ENCODE data around the gene ALG8. TPM values are rescaled to one million over a fixed set of nuclear protein-coding genes. Genes with fewer than 3 reads are reported as not detected.

ALG8 gene
- polyA plus RNA-seq, 1 of the 3 experiments (the other 2 are of a cell fraction): 42.0 TPM

DNA sequence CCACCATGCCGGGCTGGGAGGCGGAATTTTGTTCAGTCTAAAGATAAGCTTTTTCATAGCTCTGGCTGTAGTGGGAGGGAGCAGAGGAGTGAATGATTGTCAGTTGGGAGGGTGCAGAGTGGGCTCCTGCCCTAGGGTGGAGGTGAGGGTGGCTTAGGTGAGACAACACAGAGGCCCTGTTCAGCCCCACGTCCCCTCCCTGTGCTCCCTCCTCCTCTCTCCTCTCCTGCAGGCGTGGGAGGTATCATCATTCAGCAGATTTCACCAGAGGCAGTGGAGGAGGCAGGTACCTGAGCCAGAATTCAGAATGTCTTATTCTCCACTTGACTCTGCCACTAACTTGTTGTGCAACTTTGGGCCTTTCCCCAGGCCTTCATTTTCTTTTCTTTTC lies 77.5 kb downstream of the ALG8 start:
- Histone ChIP-seq H3K9ac (no peak overlapping the region), H3K36me3 (replicated peaks in 1 of 2; ENCODE audit: control insufficient read depth in 1 of 2, insufficient read depth in 2 of 2, low read length in 1 of 2) (no peaks in the 10 kb centered on the region), H3K9me3 (no peaks in the 10 kb centered on the region), H2AFZ (ENCODE audit: low read depth) (no peak overlapping the region), H3K27me3 (ENCODE audit: insufficient read depth) (no peaks in the 10 kb centered on the region), H3F3A (replicated peaks; ENCODE audit: insufficient read depth) (peaks cover 6% of the 10 kb centered on the region), H3K4me3 (ENCODE audit: low read depth in 2 of 2, low read length in 1 of 2) (no peak overlapping the region), H3K27ac (ENCODE audit: low read depth in 2 of 2, low read length in 1 of 2) (no peak overlapping the region), H3K4me1 (ENCODE audit: control insufficient read depth in 1 of 2, insufficient read depth in 2 of 2, low read depth in 1 of 2, low read length in 1 of 2) (peaks cover 3 to 4% of the 10 kb centered on the region in 2 experiments; a peak in 2 of 4 replicates), H3K4me2 (no peak overlapping the region), H4K20me1 (ENCODE audit: insufficient read depth) (no peaks in the 10 kb centered on the region), H3K9me2 (no peaks in the 10 kb centered on the region), H3K79me2 (ENCODE audit: insufficient read depth) (no peaks in the 10 kb centered on the region; the same call in 1 of the 2 replicates)
- ChIA-PET CTCF (no interaction called here), POLR2A (no interaction called here)
- no peak for DNase-seq
- TF ChIP-seq MEF2A (IDR thresholded peaks at IDR 0.05; ENCODE audit: borderline replicate concordance, low read depth) (no peak), ELF1 (IDR thresholded peaks at IDR 0.05) (no peak), GABPA (IDR thresholded peaks at IDR 0.05; ENCODE audit: low read depth) (no peak), CHD2 (IDR thresholded peaks at IDR 0.05; ENCODE audit: low read length, partially characterized antibody) (no peak), FOXJ3 (CRISPR knock-in tag; IDR thresholded peaks at IDR 0.05) (no peak), POLR2AphosphoS5 (IDR thresholded peaks at IDR 0.05; ENCODE audit: low read depth, low read length) (no peak), SMC3 (IDR thresholded peaks at IDR 0.05; ENCODE audit: low read depth, low read length) (no peak), MXI1 (IDR thresholded peaks at IDR 0.05; ENCODE audit: low read depth, low read length) (no peak)
- TF ChIP-seq, protein P1, sequence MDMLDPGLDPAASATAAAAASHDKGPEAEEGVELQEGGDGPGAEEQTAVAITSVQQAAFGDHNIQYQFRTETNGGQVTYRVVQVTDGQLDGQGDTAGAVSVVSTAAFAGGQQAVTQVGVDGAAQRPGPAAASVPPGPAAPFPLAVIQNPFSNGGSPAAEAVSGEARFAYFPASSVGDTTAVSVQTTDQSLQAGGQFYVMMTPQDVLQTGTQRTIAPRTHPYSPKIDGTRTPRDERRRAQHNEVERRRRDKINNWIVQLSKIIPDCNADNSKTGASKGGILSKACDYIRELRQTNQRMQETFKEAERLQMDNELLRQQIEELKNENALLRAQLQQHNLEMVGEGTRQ (IDR thresholded peaks at IDR 0.05; ENCODE audit: borderline replicate concordance, low read depth, low read length): no peak
- TF ChIP-seq, protein P2, sequence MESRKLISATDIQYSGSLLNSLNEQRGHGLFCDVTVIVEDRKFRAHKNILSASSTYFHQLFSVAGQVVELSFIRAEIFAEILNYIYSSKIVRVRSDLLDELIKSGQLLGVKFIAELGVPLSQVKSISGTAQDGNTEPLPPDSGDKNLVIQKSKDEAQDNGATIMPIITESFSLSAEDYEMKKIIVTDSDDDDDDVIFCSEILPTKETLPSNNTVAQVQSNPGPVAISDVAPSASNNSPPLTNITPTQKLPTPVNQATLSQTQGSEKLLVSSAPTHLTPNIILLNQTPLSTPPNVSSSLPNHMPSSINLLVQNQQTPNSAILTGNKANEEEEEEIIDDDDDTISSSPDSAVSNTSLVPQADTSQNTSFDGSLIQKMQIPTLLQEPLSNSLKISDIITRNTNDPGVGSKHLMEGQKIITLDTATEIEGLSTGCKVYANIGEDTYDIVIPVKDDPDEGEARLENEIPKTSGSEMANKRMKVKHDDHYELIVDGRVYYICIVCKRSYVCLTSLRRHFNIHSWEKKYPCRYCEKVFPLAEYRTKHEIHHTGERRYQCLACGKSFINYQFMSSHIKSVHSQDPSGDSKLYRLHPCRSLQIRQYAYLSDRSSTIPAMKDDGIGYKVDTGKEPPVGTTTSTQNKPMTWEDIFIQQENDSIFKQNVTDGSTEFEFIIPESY (IDR thresholded peaks at IDR 0.05; ENCODE audit: borderline replicate concordance, low read depth): no peak
- 97% methylated on average over 2 of the region's 4 CpGs for WGBS (ENCODE audit: low lambda C conversion rate)

DNA sequence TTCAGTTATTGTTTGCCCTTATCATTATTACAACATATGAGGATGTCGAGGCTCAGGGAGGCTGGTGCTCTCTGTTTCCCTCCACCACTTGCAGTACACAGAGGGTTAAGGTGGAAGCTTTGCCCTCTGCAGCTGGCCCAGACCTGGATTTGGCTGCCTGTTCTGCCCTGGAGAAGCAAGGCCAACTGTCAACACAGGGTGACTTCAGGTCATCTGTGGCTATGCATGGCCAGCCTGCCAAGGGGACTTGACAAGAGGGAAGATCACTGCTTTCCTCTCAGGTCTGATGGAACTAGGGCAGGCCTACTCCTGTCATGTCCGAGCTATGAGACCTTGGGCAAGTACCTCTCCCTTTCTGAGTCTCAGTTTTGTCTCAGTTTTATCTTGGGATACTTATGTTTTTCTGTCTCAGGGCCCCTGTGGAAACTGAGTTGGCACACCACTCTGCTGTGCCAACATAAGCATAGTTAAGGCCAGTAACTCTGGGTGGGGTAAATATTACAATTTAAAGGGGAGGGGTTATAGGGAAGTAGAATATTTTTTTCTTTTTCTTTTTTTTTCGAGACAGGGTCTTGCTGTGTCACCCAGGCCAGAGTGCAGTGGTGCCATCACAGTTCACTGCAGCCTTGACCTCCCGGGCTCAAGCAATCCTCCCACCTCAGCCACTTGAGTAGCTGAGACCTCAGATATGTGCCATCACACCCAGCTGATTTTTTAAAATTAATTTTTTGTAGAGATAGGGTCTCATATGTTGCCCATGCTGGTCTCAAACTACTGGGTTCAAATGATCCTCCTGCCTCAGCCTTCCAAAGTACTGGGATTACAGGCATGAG lies 78.1 kb downstream of the ALG8 start:
- Histone ChIP-seq H3K4me3 (ENCODE audit: low read depth in 2 of 2, low read length in 1 of 2) (no peak overlapping the region), H3K36me3 (replicated peaks in 1 of 2; ENCODE audit: control insufficient read depth in 1 of 2, insufficient read depth in 2 of 2, low read length in 1 of 2) (no peaks in the 10 kb centered on the region), H3K4me1 (ENCODE audit: control insufficient read depth in 1 of 2, insufficient read depth in 2 of 2, low read depth in 1 of 2, low read length in 1 of 2) (peaks cover 3 to 4% of the 10 kb centered on the region in 2 experiments; a peak in 2 of 4 replicates), H3K9ac (no peak overlapping the region), H3K27me3 (ENCODE audit: insufficient read depth) (no peaks in the 10 kb centered on the region), H3K9me2 (no peaks in the 10 kb centered on the region), H3K9me3 (no peaks in the 10 kb centered on the region), H3K4me2 (peak overlapping the region; percentile 47; the same call in 1 of the 2 replicates), H2AFZ (ENCODE audit: low read depth) (peak overlapping the region; percentile 56; the same call in 1 of the 2 replicates), H4K20me1 (ENCODE audit: insufficient read depth) (no peaks in the 10 kb centered on the region), H3K27ac (ENCODE audit: low read depth in 2 of 2, low read length in 1 of 2) (peak overlapping the region in 1 of 2 experiments; percentile 24; a peak in 1 of 4 replicates), H3K79me2 (ENCODE audit: insufficient read depth) (no peaks in the 10 kb centered on the region; the same call in 1 of the 2 replicates), H3F3A (replicated peaks; ENCODE audit: insufficient read depth) (peaks cover 6% of the 10 kb centered on the region)
- POLR2A ChIA-PET: no interaction called here
- peak; percentile 41 for DNase-seq
- 77% methylated on average over 4 of the region's 4 CpGs for WGBS (ENCODE audit: low lambda C conversion rate)
- CTCF ChIA-PET: interaction anchor here (1.4 kb wide), 2 partner anchors 14 to 15 kb away, joined by 3 to 6 read pairs; no protein-coding TSS in a partner anchor
- TF ChIP-seq FOSL2 (IDR thresholded peaks at IDR 0.05; ENCODE audit: borderline replicate concordance, low read depth): no peak
- TF ChIP-seq, protein P3, sequence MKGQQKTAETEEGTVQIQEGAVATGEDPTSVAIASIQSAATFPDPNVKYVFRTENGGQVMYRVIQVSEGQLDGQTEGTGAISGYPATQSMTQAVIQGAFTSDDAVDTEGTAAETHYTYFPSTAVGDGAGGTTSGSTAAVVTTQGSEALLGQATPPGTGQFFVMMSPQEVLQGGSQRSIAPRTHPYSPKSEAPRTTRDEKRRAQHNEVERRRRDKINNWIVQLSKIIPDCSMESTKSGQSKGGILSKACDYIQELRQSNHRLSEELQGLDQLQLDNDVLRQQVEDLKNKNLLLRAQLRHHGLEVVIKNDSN (IDR thresholded peaks at IDR 0.05; ENCODE audit: borderline replicate concordance, low read depth): no peak
- TF ChIP-seq, protein P2 (IDR thresholded peaks at IDR 0.05; ENCODE audit: borderline replicate concordance, low read depth): no peak
- no peak for TF ChIP-seq GABPA (IDR thresholded peaks at IDR 0.05; ENCODE audit: low read depth)
- TF ChIP-seq, protein P4, sequence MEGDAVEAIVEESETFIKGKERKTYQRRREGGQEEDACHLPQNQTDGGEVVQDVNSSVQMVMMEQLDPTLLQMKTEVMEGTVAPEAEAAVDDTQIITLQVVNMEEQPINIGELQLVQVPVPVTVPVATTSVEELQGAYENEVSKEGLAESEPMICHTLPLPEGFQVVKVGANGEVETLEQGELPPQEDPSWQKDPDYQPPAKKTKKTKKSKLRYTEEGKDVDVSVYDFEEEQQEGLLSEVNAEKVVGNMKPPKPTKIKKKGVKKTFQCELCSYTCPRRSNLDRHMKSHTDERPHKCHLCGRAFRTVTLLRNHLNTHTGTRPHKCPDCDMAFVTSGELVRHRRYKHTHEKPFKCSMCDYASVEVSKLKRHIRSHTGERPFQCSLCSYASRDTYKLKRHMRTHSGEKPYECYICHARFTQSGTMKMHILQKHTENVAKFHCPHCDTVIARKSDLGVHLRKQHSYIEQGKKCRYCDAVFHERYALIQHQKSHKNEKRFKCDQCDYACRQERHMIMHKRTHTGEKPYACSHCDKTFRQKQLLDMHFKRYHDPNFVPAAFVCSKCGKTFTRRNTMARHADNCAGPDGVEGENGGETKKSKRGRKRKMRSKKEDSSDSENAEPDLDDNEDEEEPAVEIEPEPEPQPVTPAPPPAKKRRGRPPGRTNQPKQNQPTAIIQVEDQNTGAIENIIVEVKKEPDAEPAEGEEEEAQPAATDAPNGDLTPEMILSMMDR (IDR thresholded peaks at IDR 0.05): no peak
